Right cardiac atrium (tissue), 5 donors: ENCODE data around the gene RCOR1. TPM values are rescaled to one million over a fixed set of nuclear protein-coding genes. Genes with fewer than 3 reads are reported as not detected.

Experiments used
- ATAC-seq, 2 donors: fragments of 200-7000 bp; cut with Tn5 transposase; one replicate each; pipeline versions ENCODE4 v1.8.0 to v1.9.1; 2020; ENCODE audit warnings: moderate library complexity in 2 of 2, mild to moderate bottlenecking in 1 of 2
- DNase-seq, 3 donors: peaks; one replicate each; pipeline ENCODE4 v3.0.0-alpha.2; 2020
- H3K27ac ChIP-seq: one replicate; pipeline ENCODE4 v1.5.1; 2013; ENCODE audit warnings: mild to moderate bottlenecking, low read length, control low read depth, moderate library complexity
- H3K27me3 ChIP-seq: one replicate; pipeline ENCODE4 v1.6.1; 2013; ENCODE audit not compliant: control insufficient read depth, insufficient read depth
- H3K4me1 ChIP-seq: one replicate; pipeline ENCODE4 v1.6.1; 2013; ENCODE audit warnings: low read length; ENCODE audit not compliant: control insufficient read depth, insufficient read depth
- H3K4me3 ChIP-seq: one replicate; pipeline ENCODE4 v1.5.1; 2013; ENCODE audit warnings: low read length, control low read depth
- H3K9me3 ChIP-seq: one replicate; pipeline ENCODE4 v1.6.1; 2013; ENCODE audit warnings: low read length; ENCODE audit not compliant: control insufficient read depth
- WGBS: extraction: QIAGEN DNeasy Blood & Tissue Kit; methylation state at CpG from one replicate; pipeline ENCODE4 v1.1.7; 2013; 5-methylcytosine and 5-hydroxymethylcytosine counted together
- intact Hi-C, 4 donors: fragments of 100-400 bp; cut with DNase I; formaldehyde crosslinking; loops; one replicate each; pipeline versions ENCODE4 v1.11.0 to v1.14.0; 2022 to 2023
- polyA plus RNA-seq: library from polyadenylated mRNA; stranded (reverse); fragments of 200-250 nt; gene quantifications from one replicate; pipeline ENCODE4 v1.2.3, GENCODE V29; 2013
- total RNA-seq, 4 donors: library from RNA; stranded (reverse); fragmentation: NEBNext Ultra II Directional; extraction: Animal tissue kit (Norgen Biotek cat#: 25700); gene quantifications; one replicate each; pipeline ENCODE4 v1.2.1, GENCODE V29; 2021
- donor health status: healthy with polysubstance abuse.
- donor health status: DM: no; HTN: yes; CAD: no.
- donor health status: DM: no; HTN: no; CAD: no.
- donor health status: DM: no; HTN: yes; CAD: no; lungs with severe emphysema.
- donor health status: DM: yes; HTN: yes; CAD: no.

RCOR1 gene
- total and polyA plus RNA-seq, 5 donors = 4.4 to 14.4 (median 13.0) TPM

- peak in 2 of 3 donors; percentile 49 to 86 for DNase-seq
- no peak for ATAC-seq
- no peak overlapping the region for H3K4me3 ChIP-seq
- H3K27ac ChIP-seq = no peak overlapping the region
- peaks cover 2% of the 10 kb centered on the region for H3K4me1 ChIP-seq
- 29% methylated on average over 7 of the region's 7 CpGs for WGBS
- intact Hi-C loops = loop anchor here in 1 of 4 donors (10.0 kb wide), 1 partner anchor 70 kb away; no protein-coding TSS in a partner anchor
- no peaks in the 10 kb centered on the region for H3K9me3 ChIP-seq
- H3K27me3 ChIP-seq = no peaks in the 10 kb centered on the region
Measured at GRCh38 chr14:102594514-102595175, 2.2 kb downstream of the RCOR1 start.

GRCh38 chr14:102601378-102601925 lies 9.0 kb downstream of the RCOR1 start:
- 98% methylated on average over 1 of the region's 1 CpG for WGBS
- H3K27ac ChIP-seq = no peak overlapping the region
- H3K9me3 ChIP-seq = no peaks in the 10 kb centered on the region
- peaks cover 6% of the 10 kb centered on the region for H3K4me1 ChIP-seq
- no peak for ATAC-seq
- DNase-seq = no peak
- no peaks in the 10 kb centered on the region for H3K27me3 ChIP-seq
- intact Hi-C loops = no loop called here
- no peak overlapping the region for H3K4me3 ChIP-seq

DNA sequence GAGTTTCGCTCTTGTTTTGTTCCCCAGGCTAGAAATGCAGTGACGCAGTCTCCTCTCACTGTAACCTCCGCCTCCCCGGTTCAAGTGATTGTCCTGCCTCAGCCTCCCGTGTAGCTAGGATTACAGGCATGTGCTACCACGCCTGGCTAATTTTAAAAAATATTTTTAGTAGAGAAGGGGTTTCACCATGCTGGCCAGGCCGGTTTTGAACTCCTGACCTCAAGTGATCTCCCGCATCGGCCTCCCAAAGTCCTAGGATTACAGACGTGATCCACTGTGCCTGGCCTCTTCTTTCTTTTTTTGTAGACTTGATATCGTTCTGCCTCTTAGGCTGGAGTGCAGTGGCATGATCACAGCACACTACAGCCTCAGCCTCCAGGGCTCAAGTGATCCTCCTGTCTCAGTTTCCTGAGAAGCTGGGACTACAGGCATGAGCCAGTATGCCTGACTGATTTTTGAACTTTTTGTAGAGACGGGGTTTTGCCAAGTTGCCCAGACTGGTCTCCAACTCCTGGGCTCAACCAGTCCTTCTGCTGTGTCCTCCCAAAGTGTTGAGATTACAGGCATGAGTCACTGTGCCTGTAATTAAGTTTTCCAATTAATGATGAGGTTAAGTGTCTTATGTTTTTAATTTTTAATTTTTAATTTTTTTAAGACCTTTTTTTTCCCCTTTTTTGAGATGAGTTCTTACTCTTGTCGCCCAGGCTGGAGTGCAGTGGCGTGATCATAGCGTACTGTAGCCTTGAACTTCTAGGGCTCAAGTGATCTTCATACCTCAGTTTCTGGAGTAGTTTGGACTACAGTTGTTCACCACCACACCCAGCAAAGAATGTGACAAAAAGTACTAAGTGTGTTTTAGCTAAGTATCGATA lies 10.2 kb downstream of the RCOR1 start:
- Histone ChIP-seq H3K27ac (no peak overlapping the region), H3K9me3 (no peaks in the 10 kb centered on the region), H3K4me3 (no peak overlapping the region), H3K27me3 (no peaks in the 10 kb centered on the region), H3K4me1 (peaks cover 6% of the 10 kb centered on the region)
- DNase-seq (no peak), ATAC-seq (no peak)
- intact Hi-C loops = no loop called here
- 80% methylated on average over 16 of the region's 16 CpGs for WGBS

DNA sequence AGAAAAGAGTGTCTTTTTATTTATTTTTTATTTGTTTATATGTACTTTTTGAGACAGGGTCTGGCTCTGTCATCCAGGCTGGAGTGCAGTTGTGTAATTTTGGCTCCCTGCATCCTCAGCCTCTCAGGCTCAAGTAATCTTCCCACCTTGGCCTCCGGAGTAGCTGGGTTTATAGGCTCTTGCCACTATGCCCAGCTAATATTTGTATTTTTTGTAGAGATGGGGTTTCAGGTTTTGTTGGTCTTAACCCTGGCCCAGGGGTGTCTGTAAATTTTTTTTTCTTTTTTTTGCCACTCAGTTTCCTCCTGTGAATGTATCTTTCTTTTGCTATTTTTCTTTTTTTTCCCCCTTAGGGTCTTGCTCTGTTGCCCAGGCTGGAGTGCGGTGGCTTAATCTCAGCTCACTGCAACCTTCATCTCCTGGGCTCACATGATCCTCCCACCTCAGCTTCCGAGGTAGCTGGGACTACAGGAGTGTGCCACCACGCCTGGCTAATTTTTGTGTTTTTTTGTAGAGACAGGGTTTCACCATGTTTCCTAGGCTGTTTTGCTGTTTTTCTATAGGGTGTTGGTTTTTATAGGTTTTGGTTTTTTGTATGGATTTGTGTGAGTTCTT lies 11.0 kb downstream of the RCOR1 start:
- H3K9me3 ChIP-seq = no peaks in the 10 kb centered on the region
- H3K27me3 ChIP-seq = no peaks in the 10 kb centered on the region
- no peak overlapping the region for H3K4me3 ChIP-seq
- intact Hi-C loops = no loop called here
- 89% methylated on average over 4 of the region's 4 CpGs for WGBS
- no peak for DNase-seq
- no peak overlapping the region for H3K27ac ChIP-seq
- peaks cover 6% of the 10 kb centered on the region for H3K4me1 ChIP-seq
- no peak for ATAC-seq

DNA sequence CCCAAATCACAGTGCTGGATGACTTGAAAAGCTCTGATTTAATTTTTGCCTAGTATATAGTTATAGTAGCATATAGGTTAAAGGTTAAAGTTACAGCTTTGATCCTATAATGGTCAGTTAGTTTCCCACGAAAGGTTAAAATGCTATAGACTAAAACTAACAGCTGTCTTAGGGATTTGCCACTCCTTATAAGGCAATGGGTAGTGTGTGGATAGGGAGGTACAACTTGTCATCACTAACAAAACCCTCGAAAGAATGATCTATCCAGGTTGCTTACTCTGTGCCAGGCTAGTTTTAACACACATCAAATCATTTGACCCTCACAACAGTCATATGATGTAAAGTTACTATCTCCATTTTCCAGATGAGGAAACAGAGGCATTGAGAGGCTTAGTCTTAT lies 11.7 kb downstream of the RCOR1 start:
- WGBS = 90% methylated on average over 2 of the region's 2 CpGs
- Histone ChIP-seq H3K9me3 (no peaks in the 10 kb centered on the region), H3K4me1 (peaks cover 6% of the 10 kb centered on the region), H3K27ac (no peak overlapping the region), H3K27me3 (no peaks in the 10 kb centered on the region), H3K4me3 (no peak overlapping the region)
- no peak for DNase-seq
- intact Hi-C loops = no loop called here
- ATAC-seq = no peak

GRCh38 chr14:102605029-102605428 lies 12.6 kb downstream of the RCOR1 start:
- ATAC-seq (no peak), DNase-seq (no peak)
- WGBS = 69% methylated on average over 2 of the region's 2 CpGs
- Histone ChIP-seq H3K27me3 (no peaks in the 10 kb centered on the region), H3K4me1 (peaks cover 6% of the 10 kb centered on the region), H3K4me3 (no peak overlapping the region), H3K27ac (no peak overlapping the region), H3K9me3 (no peaks in the 10 kb centered on the region)
- intact Hi-C loops = no loop called here

DNA sequence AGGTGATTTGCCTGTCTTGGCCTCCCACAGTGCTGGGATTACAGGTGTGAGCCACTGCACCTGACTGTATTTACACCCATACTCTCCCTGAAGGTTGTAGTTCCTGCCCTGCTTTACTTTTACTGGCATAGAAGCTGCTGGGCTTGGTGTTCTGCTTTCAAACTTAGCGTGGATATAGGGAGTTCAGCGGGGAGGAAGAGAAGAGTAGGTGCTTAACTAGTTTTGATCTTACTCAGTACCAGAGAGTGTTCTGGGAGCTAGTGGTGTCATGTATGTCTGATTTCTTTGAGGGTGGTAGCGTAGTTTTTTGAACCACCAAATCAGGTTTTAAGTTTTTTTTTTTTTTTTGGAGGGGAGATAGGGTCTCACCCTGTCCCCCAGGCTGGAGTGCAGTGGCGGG lies 13.8 kb downstream of the RCOR1 start:
- 92% methylated on average over 4 of the region's 4 CpGs for WGBS
- Histone ChIP-seq H3K27me3 (no peaks in the 10 kb centered on the region), H3K4me3 (no peak overlapping the region), H3K27ac (no peak overlapping the region), H3K9me3 (no peaks in the 10 kb centered on the region), H3K4me1 (peaks cover 6% of the 10 kb centered on the region)
- intact Hi-C loops = no loop called here
- ATAC-seq (no peak), DNase-seq (no peak)

GRCh38 chr14:102608064-102608446 lies 15.6 kb downstream of the RCOR1 start:
- Histone ChIP-seq H3K9me3 (no peaks in the 10 kb centered on the region), H3K27me3 (no peaks in the 10 kb centered on the region), H3K4me1 (peaks cover 2% of the 10 kb centered on the region), H3K27ac (no peak overlapping the region), H3K4me3 (no peak overlapping the region)
- DNase-seq = no peak
- WGBS = 91% methylated on average over 4 of the region's 4 CpGs
- ATAC-seq = no peak
- intact Hi-C loops = no loop called here

DNA sequence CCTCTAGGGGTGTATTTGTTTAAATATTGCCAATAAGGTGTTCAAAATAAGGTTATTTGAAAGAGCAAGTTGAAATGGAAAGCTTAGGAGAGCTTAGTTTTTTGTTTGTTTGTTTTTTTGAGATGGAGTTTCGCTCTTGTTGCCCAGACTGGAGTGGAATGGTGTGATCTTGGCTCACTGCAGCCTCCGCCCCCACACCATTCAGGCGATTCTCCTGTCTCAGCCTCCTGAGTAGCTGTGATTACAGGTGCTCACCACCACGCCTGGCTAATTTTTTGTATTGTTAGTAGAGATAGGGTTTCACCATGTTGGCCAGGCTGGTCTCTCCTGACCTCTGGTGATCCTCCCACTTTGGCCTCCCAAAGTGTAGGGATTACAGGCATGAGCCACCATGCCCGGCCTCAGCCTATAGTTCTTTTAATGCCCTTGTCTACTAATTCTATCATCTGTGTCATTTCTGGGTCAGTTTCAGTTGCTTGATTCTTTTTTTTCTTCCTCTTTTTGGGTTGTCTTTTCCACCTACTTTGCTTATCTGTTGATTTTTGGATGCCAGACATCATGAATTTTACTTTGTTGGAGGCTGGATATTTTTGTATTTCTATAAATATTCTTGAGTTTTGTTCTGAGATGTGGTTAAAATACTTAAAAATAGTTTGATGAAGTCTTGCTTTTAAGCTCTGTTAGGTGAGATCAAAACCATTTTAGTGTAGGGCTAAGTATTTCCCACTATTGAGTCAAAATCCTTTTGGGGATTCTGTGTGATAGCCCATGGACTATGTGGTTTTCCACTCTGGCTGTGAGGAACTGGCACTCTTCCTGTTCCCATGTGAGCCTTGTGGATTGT lies 18.7 kb downstream of the RCOR1 start:
- H3K27me3 ChIP-seq = no peaks in the 10 kb centered on the region
- WGBS = 72% methylated on average over 5 of the region's 5 CpGs
- H3K27ac ChIP-seq = no peak overlapping the region
- ATAC-seq (no peak), DNase-seq (no peak)
- no peaks in the 10 kb centered on the region for H3K9me3 ChIP-seq
- H3K4me1 ChIP-seq = no peaks in the 10 kb centered on the region
- H3K4me3 ChIP-seq = no peak overlapping the region
- intact Hi-C loops = no loop called here

GRCh38 chr14:102616318-102616717 lies 23.9 kb downstream of the RCOR1 start:
- Histone ChIP-seq H3K4me3 (no peak overlapping the region), H3K4me1 (peaks cover 4% of the 10 kb centered on the region), H3K27ac (no peak overlapping the region), H3K9me3 (no peaks in the 10 kb centered on the region), H3K27me3 (no peaks in the 10 kb centered on the region)
- whole genome bisulfite sequencing = over 99% methylated on average over 2 of the region's 2 CpGs
- no peak for DNase-seq
- no peak for ATAC-seq
- intact Hi-C loops = no loop called here
